OCI-LY3 (cell line): ENCODE results near the gene CDT1.
"Not testable (repeated sequence)": the region's sequence is repeated elsewhere in the genome, so short reads cannot be mapped to it uniquely, and the experiment has no call there.

ENCODE experiments used
- EZH2phosphoT487 ChIP-seq: fragments of 200-600 bp; shearing (Covaris generic); IDR thresholded peaks from 2 replicates; pipeline ENCODE4 v1.6.1; 2018; ENCODE audit warnings: antibody characterized with exemption, mixed run types, low read depth
- TF ChIP-seq, protein P1 (sequence below): fragments of 200-600, 300-600 bp; sonication (generic); IDR thresholded peaks from 2 replicates; pipeline ENCODE4 v1.5.1; 2014; ENCODE audit warnings: antibody characterized with exemption, low read length, low read depth

DNA sequence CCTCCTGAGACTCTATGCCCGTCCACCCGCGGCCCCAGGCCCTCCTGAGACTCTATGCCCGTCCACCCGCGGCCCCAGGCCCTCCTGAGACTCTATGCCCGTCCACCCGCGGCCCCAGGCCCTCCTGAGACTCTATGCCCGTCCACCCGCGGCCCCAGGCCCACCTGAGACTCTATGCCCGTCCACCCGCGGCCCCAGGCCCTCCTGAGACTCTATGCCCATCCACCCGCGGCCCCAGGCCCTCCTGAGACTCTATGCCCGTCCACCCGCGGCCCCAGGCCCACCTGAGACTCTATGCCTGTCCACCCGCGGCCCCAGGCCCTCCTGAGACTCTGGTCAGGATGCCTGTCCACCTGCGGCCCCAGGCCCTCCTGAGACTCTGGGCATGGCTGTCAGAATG is 31.8 kb upstream of the CDT1 start:
- TF ChIP-seq, protein P1, sequence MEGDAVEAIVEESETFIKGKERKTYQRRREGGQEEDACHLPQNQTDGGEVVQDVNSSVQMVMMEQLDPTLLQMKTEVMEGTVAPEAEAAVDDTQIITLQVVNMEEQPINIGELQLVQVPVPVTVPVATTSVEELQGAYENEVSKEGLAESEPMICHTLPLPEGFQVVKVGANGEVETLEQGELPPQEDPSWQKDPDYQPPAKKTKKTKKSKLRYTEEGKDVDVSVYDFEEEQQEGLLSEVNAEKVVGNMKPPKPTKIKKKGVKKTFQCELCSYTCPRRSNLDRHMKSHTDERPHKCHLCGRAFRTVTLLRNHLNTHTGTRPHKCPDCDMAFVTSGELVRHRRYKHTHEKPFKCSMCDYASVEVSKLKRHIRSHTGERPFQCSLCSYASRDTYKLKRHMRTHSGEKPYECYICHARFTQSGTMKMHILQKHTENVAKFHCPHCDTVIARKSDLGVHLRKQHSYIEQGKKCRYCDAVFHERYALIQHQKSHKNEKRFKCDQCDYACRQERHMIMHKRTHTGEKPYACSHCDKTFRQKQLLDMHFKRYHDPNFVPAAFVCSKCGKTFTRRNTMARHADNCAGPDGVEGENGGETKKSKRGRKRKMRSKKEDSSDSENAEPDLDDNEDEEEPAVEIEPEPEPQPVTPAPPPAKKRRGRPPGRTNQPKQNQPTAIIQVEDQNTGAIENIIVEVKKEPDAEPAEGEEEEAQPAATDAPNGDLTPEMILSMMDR = not testable (repeated sequence)
- not testable (repeated sequence) for TF ChIP-seq EZH2phosphoT487
